SH-SY5Y (cell line): ENCODE measurements around the gene KIR3DL1.

ENCODE experiments used
- GATA2 ChIP-seq: IDR thresholded peaks from 2 replicates; pipeline ENCODE4 v1.6.1; 2011; ENCODE audit warnings: mild to moderate bottlenecking, low read depth, low read length
- GATA3 ChIP-seq: IDR thresholded peaks from 2 replicates; pipeline ENCODE4 v1.6.1; 2011; ENCODE audit warnings: low read depth, mild to moderate bottlenecking, low read length, moderate library complexity

GRCh38 chr19:54804571-54804970, 11.7 kb upstream of the KIR3DL1 start:
- TF ChIP-seq GATA2 (no peak), GATA3 (no peak)
